GM10847 (cell line): ENCODE measurements around the gene NSL1.

Experiments used
- POLR2A ChIP-seq: IDR thresholded peaks from 2 replicates; pipeline ENCODE4 v1.6.1; 2011; ENCODE audit not compliant: insufficient read length; ENCODE audit errors: extremely low read depth

The NSL1 gene

GRCh38 chr1:212699625-212700222, 91.9 kb downstream of the NSL1 start, which contains the start of gene BATF3:
Gene BATF3 (minus strand): TSS chr1:212699840. CDS start chr1:212699762, 78 bp downstream.
- TF ChIP-seq POLR2A = peak; percentile 12

GRCh38 chr1:212699104-212699624, 92.4 kb downstream of the NSL1 start:
- TF ChIP-seq POLR2A = no peak

- TF ChIP-seq POLR2A = no peak
These were observed 93.0 kb downstream of the NSL1 start for GRCh38 chr1:212698467-212699103.

- TF ChIP-seq POLR2A = no peak
These were observed 94.8 kb downstream of the NSL1 start for GRCh38 chr1:212696721-212697331.

GRCh38 chr1:212692774-212693644, 98.6 kb downstream of the NSL1 start:
- no peak for TF ChIP-seq POLR2A

- TF ChIP-seq POLR2A = no peak
These were observed 100.0 kb downstream of the NSL1 start for GRCh38 chr1:212691561-212692071.

GRCh38 chr1:212690816-212691403, 100.7 kb downstream of the NSL1 start:
- TF ChIP-seq POLR2A = no peak

GRCh38 chr1:212689758-212690529, 101.6 kb downstream of the NSL1 start:
- TF ChIP-seq POLR2A = no peak

- TF ChIP-seq POLR2A = no peak
These were observed 102.3 kb downstream of the NSL1 start for GRCh38 chr1:212689196-212689725.

GRCh38 chr1:212688341-212689047, 103.1 kb downstream of the NSL1 start:
- TF ChIP-seq POLR2A = no peak

GRCh38 chr1:212687811-212688210, 103.8 kb downstream of the NSL1 start:
- no peak for TF ChIP-seq POLR2A

GRCh38 chr1:212686591-212686990, 105.0 kb downstream of the NSL1 start:
- TF ChIP-seq POLR2A = no peak

- no peak for TF ChIP-seq POLR2A
These were observed 105.5 kb downstream of the NSL1 start for GRCh38 chr1:212686069-212686468.
